ENCODE data around the gene TAF1B. TPM values are rescaled to one million over a fixed set of nuclear protein-coding genes. Genes with fewer than 3 reads are reported as not detected.

TAF1B gene
- total RNA-seq, 2 donors from 2014 or later: 29.8 to 41.1 TPM

- Mint-ChIP-seq H3K4me1 (no peaks in the 10 kb centered on the region), H3K27ac (no peak overlapping the region), H3K27me3 (peaks cover 13% of the 10 kb centered on the region), H3K4me3 (no peak overlapping the region), H3K36me3 (ENCODE audit: low read depth) (no peaks in the 10 kb centered on the region), H3K9me3 (no peaks in the 10 kb centered on the region)
- ATAC-seq (replicated peaks): no peak
Measured at GRCh38 chr2:9958057-9958456, 114.8 kb downstream of the TAF1B start.

- no peak for ATAC-seq (replicated peaks)
- H3K9me3 Mint-ChIP-seq: no peaks in the 10 kb centered on the region
- H3K27ac Mint-ChIP-seq: no peak overlapping the region
- no peaks in the 10 kb centered on the region for H3K4me1 Mint-ChIP-seq
- H3K36me3 Mint-ChIP-seq (ENCODE audit: low read depth): no peaks in the 10 kb centered on the region
- H3K4me3 Mint-ChIP-seq: no peak overlapping the region
- H3K27me3 Mint-ChIP-seq: peaks cover 7% of the 10 kb centered on the region
Measured at GRCh38 chr2:9959262-9959661, 116.0 kb downstream of the TAF1B start.

GRCh38 chr2:9961013-9961412, 117.7 kb downstream of the TAF1B start:
- Mint-ChIP-seq H3K4me3 (no peak overlapping the region), H3K27me3 (peaks cover 4% of the 10 kb centered on the region), H3K27ac (no peak overlapping the region), H3K9me3 (no peaks in the 10 kb centered on the region), H3K36me3 (ENCODE audit: low read depth) (no peaks in the 10 kb centered on the region), H3K4me1 (peaks cover 13% of the 10 kb centered on the region)
- ATAC-seq (replicated peaks): no peak

GRCh38 chr2:9964334-9964980, 121.2 kb downstream of the TAF1B start:
- Mint-ChIP-seq H3K4me3 (peak overlapping the region; percentile 75), H3K36me3 (ENCODE audit: low read depth) (no peaks in the 10 kb centered on the region), H3K9me3 (no peaks in the 10 kb centered on the region), H3K27me3 (no peaks in the 10 kb centered on the region), H3K27ac (peak overlapping the region; percentile 83), H3K4me1 (peaks cover 18% of the 10 kb centered on the region)
- no peak for ATAC-seq (replicated peaks)

GRCh38 chr2:9965119-9965822, 122.0 kb downstream of the TAF1B start:
- Mint-ChIP-seq H3K4me1 (peaks cover 18% of the 10 kb centered on the region), H3K9me3 (no peaks in the 10 kb centered on the region), H3K36me3 (ENCODE audit: low read depth) (no peaks in the 10 kb centered on the region), H3K27me3 (no peaks in the 10 kb centered on the region), H3K4me3 (peak overlapping the region; percentile 75), H3K27ac (peak overlapping the region; percentile 83)
- ATAC-seq (replicated peaks): peak; percentile 96

GRCh38 chr2:9966491-9967022, 123.3 kb downstream of the TAF1B start:
- no peaks in the 10 kb centered on the region for H3K36me3 Mint-ChIP-seq (ENCODE audit: low read depth)
- H3K27me3 Mint-ChIP-seq: no peaks in the 10 kb centered on the region
- ATAC-seq (replicated peaks): no peak
- H3K4me1 Mint-ChIP-seq: peaks cover 18% of the 10 kb centered on the region
- no peaks in the 10 kb centered on the region for H3K9me3 Mint-ChIP-seq
- no peak overlapping the region for H3K4me3 Mint-ChIP-seq
- no peak overlapping the region for H3K27ac Mint-ChIP-seq

- Mint-ChIP-seq H3K36me3 (ENCODE audit: low read depth) (no peaks in the 10 kb centered on the region), H3K4me1 (peaks cover 18% of the 10 kb centered on the region), H3K9me3 (no peaks in the 10 kb centered on the region), H3K27me3 (no peaks in the 10 kb centered on the region), H3K27ac (no peak overlapping the region), H3K4me3 (no peak overlapping the region)
- no peak for ATAC-seq (replicated peaks)
Measured at GRCh38 chr2:9967053-9967775, 123.9 kb downstream of the TAF1B start.

GRCh38 chr2:9968553-9969497, 125.6 kb downstream of the TAF1B start:
- no peaks in the 10 kb centered on the region for H3K27me3 Mint-ChIP-seq
- H3K36me3 Mint-ChIP-seq (ENCODE audit: low read depth): no peaks in the 10 kb centered on the region
- no peaks in the 10 kb centered on the region for H3K9me3 Mint-ChIP-seq
- peaks cover 25% of the 10 kb centered on the region for H3K4me1 Mint-ChIP-seq
- H3K27ac Mint-ChIP-seq: no peak overlapping the region
- no peak overlapping the region for H3K4me3 Mint-ChIP-seq
- no peak for ATAC-seq (replicated peaks)

- no peaks in the 10 kb centered on the region for H3K36me3 Mint-ChIP-seq (ENCODE audit: low read depth)
- no peaks in the 10 kb centered on the region for H3K9me3 Mint-ChIP-seq
- H3K27me3 Mint-ChIP-seq: no peaks in the 10 kb centered on the region
- H3K27ac Mint-ChIP-seq: no peak overlapping the region
- ATAC-seq (replicated peaks): no peak
- no peak overlapping the region for H3K4me3 Mint-ChIP-seq
- H3K4me1 Mint-ChIP-seq: peaks cover 16% of the 10 kb centered on the region
Measured at GRCh38 chr2:9970200-9971044, 127.1 kb downstream of the TAF1B start.

GRCh38 chr2:9971105-9971818, 128.0 kb downstream of the TAF1B start:
- peaks cover 18% of the 10 kb centered on the region for H3K4me1 Mint-ChIP-seq
- no peaks in the 10 kb centered on the region for H3K27me3 Mint-ChIP-seq
- H3K27ac Mint-ChIP-seq: no peak overlapping the region
- ATAC-seq (replicated peaks): no peak
- H3K4me3 Mint-ChIP-seq: no peak overlapping the region
- H3K9me3 Mint-ChIP-seq: no peaks in the 10 kb centered on the region
- H3K36me3 Mint-ChIP-seq (ENCODE audit: low read depth): no peaks in the 10 kb centered on the region

GRCh38 chr2:9971890-9972289, 128.6 kb downstream of the TAF1B start:
- H3K27me3 Mint-ChIP-seq: no peaks in the 10 kb centered on the region
- no peaks in the 10 kb centered on the region for H3K36me3 Mint-ChIP-seq (ENCODE audit: low read depth)
- H3K9me3 Mint-ChIP-seq: no peaks in the 10 kb centered on the region
- no peak overlapping the region for H3K27ac Mint-ChIP-seq
- peaks cover 24% of the 10 kb centered on the region for H3K4me1 Mint-ChIP-seq
- no peak for ATAC-seq (replicated peaks)
- H3K4me3 Mint-ChIP-seq: no peak overlapping the region

- Mint-ChIP-seq H3K27ac (no peak overlapping the region), H3K4me1 (peaks cover 23% of the 10 kb centered on the region), H3K9me3 (no peaks in the 10 kb centered on the region), H3K4me3 (peak overlapping the region; percentile 30), H3K36me3 (ENCODE audit: low read depth) (no peaks in the 10 kb centered on the region), H3K27me3 (no peaks in the 10 kb centered on the region)
- no peak for ATAC-seq (replicated peaks)
Measured at GRCh38 chr2:9972621-9973479, 129.6 kb downstream of the TAF1B start.
